HG03457 (cell line): ENCODE data around the gene ETHE1.
"Not testable (repeated sequence)": the region's sequence is repeated elsewhere in the genome, so short reads cannot be mapped to it uniquely, and the experiment has no call there.

Experiments
- ATAC-seq: cut with Tn5 transposase; IDR thresholded peaks from one replicate; pipeline ENCODE4 v1.9.1; 2021; ENCODE audit warnings: moderate number of reproducible peaks; ENCODE audit not compliant: unreplicated experiment

Gene ETHE1

GRCh38 chr19:43552198-43552450 lies 25.1 kb upstream of the ETHE1 start:
- no peak for ATAC-seq

- ATAC-seq = no peak
These were observed 24.6 kb upstream of the ETHE1 start for GRCh38 chr19:43551399-43552197.

- no peak for ATAC-seq
These were observed 21.7 kb upstream of the ETHE1 start for GRCh38 chr19:43548706-43549105.

- not testable (repeated sequence) for ATAC-seq
These were observed 20.9 kb upstream of the ETHE1 start for GRCh38 chr19:43547926-43548325.

GRCh38 chr19:43546581-43546980 lies 19.6 kb upstream of the ETHE1 start:
- no peak for ATAC-seq

GRCh38 chr19:43545981-43546380 lies 19.0 kb upstream of the ETHE1 start:
- ATAC-seq = no peak

GRCh38 chr19:43545276-43545675 lies 18.3 kb upstream of the ETHE1 start:
- no peak for ATAC-seq

GRCh38 chr19:43544077-43544476 lies 17.1 kb upstream of the ETHE1 start:
- ATAC-seq = no peak

GRCh38 chr19:43541920-43542650 lies 15.1 kb upstream of the ETHE1 start:
- ATAC-seq = no peak

GRCh38 chr19:43540381-43540780 lies 13.4 kb upstream of the ETHE1 start:
- no peak for ATAC-seq

- no peak for ATAC-seq
These were observed 11.9 kb upstream of the ETHE1 start for GRCh38 chr19:43538922-43539321.

GRCh38 chr19:43534816-43535761 lies 8.1 kb upstream of the ETHE1 start:
- no peak for ATAC-seq

- ATAC-seq = no peak
These were observed 7.4 kb upstream of the ETHE1 start for GRCh38 chr19:43534305-43534815.

- peak; percentile 40 for ATAC-seq
These were observed 6.7 kb upstream of the ETHE1 start for GRCh38 chr19:43533546-43534304.

- ATAC-seq = peak; percentile 37
These were observed 6.1 kb upstream of the ETHE1 start, which contains the start of gene ZNF575 for GRCh38 chr19:43532962-43533545. Gene ZNF575, plus strand, starts transcription at chr19:43533188. Its CDS starts 1,235 bp downstream, at chr19:43534423.

GRCh38 chr19:43532571-43532961 lies 5.6 kb upstream of the ETHE1 start:
- no peak for ATAC-seq

- ATAC-seq = no peak
These were observed 1.0 kb upstream of the ETHE1 start for GRCh38 chr19:43527860-43528622.

GRCh38 chr19:43525836-43526771 lies 897 bp downstream of the ETHE1 start:
- ATAC-seq = no peak
